GM19240 (cell line): Measurements from ENCODE around the gene TEX48.

Experiments
- DNase-seq: peaks from one replicate; pipeline ENCODE4 v3.0.0; 2011; ENCODE audit warnings: low spot score; ENCODE audit not compliant: insufficient read length

Gene TEX48

GRCh38 chr9:114669961-114670360, 12.0 kb downstream of the TEX48 start:
- DNase-seq: no peak

GRCh38 chr9:114668146-114668545, 13.8 kb downstream of the TEX48 start:
- DNase-seq: no peak

DNA sequence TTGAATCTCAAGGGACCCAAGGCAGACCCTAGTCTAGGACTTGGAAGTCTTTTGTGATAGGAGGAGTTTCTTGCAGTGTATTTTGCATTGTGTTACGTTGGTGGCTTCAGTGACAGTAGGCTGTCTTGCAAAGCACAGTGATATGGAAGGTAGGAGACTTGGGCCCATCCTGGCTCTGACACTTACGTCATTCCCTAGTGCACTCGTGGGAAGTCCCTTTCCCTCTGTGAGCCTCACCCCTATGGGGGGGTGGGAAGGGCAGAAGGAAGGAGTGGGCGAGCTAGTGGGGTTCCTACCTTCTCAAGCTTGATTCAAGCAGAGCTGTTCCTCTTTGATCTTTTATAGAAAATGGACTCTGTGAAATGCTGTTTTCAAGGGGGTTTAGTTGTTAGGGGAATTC, 15.1 kb downstream of the TEX48 start:
- DNase-seq: no peak

DNA sequence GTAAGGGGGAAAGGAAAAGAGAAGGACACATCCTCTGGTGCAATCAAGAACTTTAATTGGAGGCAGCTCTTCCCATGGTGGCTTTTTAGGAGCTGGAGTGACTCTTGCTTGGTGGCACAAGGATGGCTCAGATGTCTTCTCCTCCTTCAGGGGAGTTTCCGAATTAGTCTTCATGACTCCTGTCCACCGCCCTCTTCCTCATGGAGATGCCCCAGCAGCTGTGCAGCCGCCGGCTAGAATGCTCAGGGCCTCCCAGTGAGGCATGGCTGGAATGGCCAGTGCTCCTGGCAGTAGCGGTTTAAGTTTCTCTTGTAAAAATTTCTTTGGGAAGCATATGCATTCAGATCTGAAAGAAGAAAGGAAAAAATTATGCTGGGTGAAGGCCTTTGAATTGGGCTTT, 15.6 kb downstream of the TEX48 start:
- DNase-seq: no peak

DNA sequence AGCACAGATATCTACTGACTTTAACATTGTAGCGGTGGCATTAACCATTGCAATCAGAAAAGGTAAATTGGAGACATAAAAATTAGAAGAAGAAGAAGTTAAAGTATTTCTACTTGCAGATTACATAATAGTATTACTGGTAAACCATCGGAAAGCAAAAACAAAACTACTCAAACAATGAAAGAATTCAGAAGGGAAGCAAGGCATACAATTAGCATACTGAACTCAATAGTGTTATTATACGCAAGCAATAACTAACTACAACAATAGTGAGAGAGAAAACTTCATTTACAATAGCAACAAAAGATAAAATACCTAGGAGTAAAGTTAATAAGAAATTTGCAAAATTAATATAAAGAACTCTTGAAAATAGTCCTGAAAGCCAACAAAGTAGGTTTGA, 17.8 kb downstream of the TEX48 start:
- no peak for DNase-seq

- peak; percentile 72 for DNase-seq
These were observed 19.7 kb downstream of the TEX48 start for GRCh38 chr9:114662081-114662989.

DNA sequence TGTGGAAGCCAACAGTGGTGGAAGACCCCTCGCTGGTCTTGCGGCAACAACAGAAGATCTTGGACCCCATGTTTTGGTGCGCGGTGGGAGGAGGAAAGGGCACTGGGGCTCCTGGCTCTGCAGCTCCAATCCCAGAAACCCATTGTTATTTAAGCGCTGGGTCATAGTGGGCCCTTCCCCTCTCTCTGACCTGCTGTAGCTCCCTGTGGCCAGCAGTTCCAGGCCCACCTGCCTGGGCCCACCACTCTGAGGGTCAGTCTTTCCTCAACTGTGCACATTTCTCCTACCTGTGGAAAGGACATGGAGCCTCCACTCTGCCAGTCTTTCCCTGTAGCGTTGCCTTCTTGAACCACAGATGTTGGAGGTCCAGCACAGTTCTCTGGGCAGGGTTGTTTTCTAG, 24.3 kb downstream of the TEX48 start, which contains the start of gene TEX53:
Gene TEX53 (minus strand): TSS at position 101 of the 400 bp plus-strand sequence. CDS start 31 bp downstream, at position 70.
- no peak for DNase-seq

DNA sequence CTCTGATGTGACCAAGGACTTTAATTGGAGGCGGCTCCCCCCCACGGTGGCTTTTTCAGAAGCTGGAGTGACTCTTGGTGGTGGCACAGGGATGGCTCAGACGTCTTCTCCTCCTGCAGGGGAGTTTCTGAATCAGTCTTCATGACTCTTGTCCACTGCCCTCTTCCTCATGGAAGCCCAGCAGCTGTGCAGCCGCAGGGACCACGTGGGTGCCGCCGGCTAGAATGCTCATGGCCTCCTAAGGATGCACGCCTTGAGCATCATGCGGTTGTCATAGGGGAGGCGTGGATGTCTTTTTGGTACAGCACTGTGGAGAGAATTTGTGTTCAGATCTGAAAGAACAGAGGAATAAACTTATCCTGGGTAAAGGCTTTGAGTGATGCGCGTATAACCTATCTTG, 25.7 kb downstream of the TEX48 start:
- no peak for DNase-seq

DNA sequence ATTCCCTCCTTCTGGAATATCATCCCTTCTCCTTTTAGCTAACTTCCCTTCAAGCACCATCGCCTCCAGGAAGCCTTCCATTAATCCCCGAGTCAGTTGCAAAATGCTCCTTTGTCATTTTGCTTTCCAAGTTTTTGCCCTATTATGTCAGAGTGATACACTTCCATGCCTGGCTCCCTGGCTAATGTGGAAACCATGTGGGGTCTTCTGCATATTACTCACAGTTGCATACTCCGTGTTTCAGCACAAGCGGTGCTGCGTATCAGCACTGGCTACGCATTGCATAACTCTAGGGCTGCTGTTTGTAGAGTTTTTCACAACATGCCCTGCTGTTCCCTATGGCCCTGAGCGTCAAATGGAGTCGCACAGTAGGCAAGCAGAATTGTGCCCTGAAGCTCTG, 26.3 kb downstream of the TEX48 start:
- no peak for DNase-seq

DNA sequence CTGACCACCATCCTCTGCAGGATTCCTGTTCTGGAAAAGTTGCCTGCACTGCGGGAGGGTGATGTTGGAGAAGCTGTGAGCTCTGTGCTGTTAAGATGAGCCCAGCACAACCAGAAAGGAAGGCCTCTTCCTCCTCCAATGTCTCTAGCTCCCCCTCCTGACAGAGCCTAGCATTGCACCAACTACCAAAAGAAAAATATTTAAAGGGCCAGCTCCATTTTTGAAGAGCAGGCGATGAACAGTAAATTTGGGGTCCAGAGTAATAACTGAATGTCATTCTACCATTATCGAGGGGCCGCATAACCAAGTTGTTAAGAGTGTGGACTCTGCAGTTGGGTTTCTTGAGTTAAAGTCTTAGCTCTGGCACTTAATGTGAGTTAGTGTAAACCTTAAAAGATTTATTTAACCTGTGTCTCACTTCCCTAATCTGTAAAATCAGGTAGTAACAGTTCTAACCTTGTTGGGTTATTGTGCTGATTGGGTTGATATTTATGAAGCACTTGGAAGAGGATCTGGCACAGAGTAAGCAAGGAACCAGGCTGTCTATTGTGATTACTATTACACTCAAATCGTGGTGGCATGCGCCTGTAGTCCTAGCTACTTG, 28.3 kb downstream of the TEX48 start:
- DNase-seq: peak; percentile 47

DNA sequence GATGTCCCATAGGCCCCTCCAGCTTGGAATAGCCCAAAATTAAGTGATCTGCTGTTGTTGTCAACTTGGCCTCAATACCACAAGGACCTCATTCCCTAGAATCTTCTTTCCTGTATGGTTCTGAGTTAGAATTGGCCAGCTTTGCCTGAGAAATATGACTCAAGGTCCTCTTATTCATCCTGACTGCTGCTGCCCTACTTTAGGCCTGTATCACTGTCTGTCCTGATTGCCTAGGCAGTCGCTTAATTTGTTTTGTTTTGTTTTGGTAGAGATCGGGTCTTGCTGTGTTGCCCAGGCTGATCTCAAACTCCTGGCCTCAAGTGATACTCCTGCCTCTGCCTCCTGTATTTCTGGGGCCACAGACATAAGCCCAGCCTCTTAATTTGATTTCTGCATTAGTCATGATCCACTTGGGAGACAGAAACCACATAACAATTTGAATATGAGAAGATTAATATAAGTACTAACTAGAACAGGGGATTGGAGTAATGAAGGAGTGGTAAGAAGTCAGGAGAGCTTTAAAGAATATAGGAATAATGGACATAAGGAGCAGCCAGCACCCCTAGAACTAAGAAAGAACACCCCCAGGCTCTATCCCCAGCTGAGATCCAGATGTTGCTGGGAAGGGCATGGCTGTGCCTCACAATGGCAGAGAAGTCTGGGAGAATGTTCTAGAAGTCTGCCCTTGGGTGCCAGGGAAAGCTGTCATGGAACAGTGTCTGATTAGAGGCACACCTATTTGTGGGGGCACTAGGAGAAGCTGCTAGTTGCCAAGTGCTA, 29.0 kb downstream of the TEX48 start:
- no peak for DNase-seq

GRCh38 chr9:114643896-114644295, 38.1 kb downstream of the TEX48 start:
- no peak for DNase-seq

- DNase-seq: no peak
These were observed 39.0 kb downstream of the TEX48 start for GRCh38 chr9:114643001-114643400.

DNA sequence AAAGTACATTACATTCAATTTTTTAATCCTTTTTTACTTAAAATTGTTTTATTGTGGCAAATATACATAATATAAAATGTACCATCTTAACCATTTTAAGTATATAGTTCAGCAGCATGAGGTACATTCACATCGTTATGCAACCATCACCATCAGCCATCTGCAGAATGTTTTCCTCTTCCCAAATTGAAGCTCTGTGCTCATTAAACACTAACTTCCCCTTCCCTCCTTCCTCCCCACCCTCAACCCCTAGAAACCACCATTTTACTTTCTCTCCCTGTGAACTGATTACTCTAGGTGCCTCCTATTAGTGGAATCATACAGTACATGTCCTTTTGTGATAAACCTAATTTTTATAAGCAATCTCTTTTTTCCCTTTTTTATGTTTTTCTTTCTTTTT, 40.0 kb downstream of the TEX48 start:
- DNase-seq: no peak

- no peak for DNase-seq
These were observed 43.6 kb downstream of the TEX48 start for GRCh38 chr9:114638404-114638803.

- no peak for DNase-seq
These were observed 47.6 kb downstream of the TEX48 start for GRCh38 chr9:114634387-114634786.

GRCh38 chr9:114633438-114634089, 48.4 kb downstream of the TEX48 start:
- no peak for DNase-seq

- no peak for DNase-seq
These were observed 50.8 kb downstream of the TEX48 start for GRCh38 chr9:114631166-114631565.

DNA sequence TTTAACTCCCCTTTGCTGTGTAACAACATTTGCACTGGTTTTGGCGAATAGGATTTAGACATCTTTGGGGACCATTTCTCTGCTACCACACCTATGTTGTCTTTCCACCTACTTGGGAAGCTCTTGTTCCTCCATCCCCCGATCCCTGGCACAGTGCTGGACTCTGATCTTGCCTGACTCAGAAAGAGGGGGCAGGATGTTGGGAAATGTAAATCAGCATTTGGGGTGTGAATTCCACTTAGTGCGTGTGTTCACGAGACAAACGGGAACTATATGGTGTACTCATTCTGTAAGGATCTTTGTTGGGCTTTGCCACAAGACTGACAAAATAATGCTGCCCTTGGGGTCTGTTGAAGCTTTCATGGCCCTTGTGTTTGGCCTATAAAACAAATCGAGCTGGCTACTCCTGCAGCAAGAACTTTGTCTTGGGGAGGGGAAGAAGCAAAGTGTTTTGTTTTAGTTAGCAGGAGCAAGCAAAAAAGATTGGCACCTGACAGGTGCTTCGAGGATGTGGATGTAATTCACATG, 52.4 kb downstream of the TEX48 start:
- no peak for DNase-seq

DNA sequence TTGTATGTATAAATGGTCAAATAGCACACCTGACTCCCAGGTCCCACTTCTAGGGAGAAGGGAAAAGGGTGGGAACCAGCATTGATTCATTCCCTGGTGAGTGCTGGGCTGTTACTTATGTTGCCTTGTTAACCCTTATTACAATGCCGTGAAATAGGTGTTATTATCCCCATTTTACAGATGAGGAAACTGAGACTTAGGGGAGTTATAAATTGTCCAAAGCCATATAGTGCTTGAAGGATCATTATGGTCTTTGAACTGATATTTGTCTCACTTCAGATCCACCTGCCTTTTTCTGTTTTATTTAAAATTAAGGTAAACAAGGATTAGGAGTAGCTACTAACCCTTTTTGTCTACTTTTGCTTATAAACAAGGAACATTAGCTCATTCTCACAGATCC, 54.4 kb downstream of the TEX48 start:
- DNase-seq: no peak

- no peak for DNase-seq
These were observed 55.5 kb downstream of the TEX48 start for GRCh38 chr9:114626415-114627020.
